Stimulated activated CD8-positive, alpha-beta memory T cell treated with anti-CD3 and anti-CD28 coated beads, Interleukin-4, amount 100 ng/mL, for 1 hour (primary cell): Measurements from ENCODE around the gene HIPK1.
A peak's percentile ranks its signal among the peaks of the same experiment; 100 is the strongest.

Source experiments
- DNase-seq, 2 donors: peaks; one replicate each; pipeline ENCODE4 v3.0.0-alpha.2; 2020; ENCODE audit warnings: low read depth in 2 of 2, low spot score in 1 of 2

HIPK1 gene

GRCh38 chr1:113913312-113913668 is 15.8 kb upstream of the HIPK1 start:
- no peak for DNase-seq

GRCh38 chr1:113913887-113914664 is 15.0 kb upstream of the HIPK1 start:
- no peak for DNase-seq

GRCh38 chr1:113916974-113917373 is 12.2 kb upstream of the HIPK1 start:
- DNase-seq: no peak

- DNase-seq: no peak
These were observed 11.6 kb upstream of the HIPK1 start for GRCh38 chr1:113917400-113918082.

GRCh38 chr1:113918243-113918642 is 10.9 kb upstream of the HIPK1 start:
- DNase-seq: no peak

- DNase-seq: no peak
These were observed 6.2 kb upstream of the HIPK1 start for GRCh38 chr1:113922957-113923356.

GRCh38 chr1:113924473-113924872 is 4.7 kb upstream of the HIPK1 start:
- DNase-seq: no peak

GRCh38 chr1:113928187-113928930 is 765 bp upstream of the HIPK1 start:
- DNase-seq: no peak

GRCh38 chr1:113929750-113930498 is 800 bp downstream of the HIPK1 start:
- DNase-seq: peak; percentile 32 to 53

- DNase-seq: peak; percentile 39 to 60
These were observed 1.5 kb downstream of the HIPK1 start for GRCh38 chr1:113930499-113931161.

- no peak for DNase-seq
These were observed 2.3 kb downstream of the HIPK1 start for GRCh38 chr1:113931451-113931851.

- DNase-seq: no peak
These were observed 4.9 kb downstream of the HIPK1 start for GRCh38 chr1:113934006-113934405.

- DNase-seq: no peak
These were observed 5.5 kb downstream of the HIPK1 start for GRCh38 chr1:113934511-113935055.

- no peak for DNase-seq
These were observed 6.1 kb downstream of the HIPK1 start for GRCh38 chr1:113935176-113935575.

- no peak for DNase-seq
These were observed 6.8 kb downstream of the HIPK1 start for GRCh38 chr1:113935970-113936369.

GRCh38 chr1:113937146-113937545 is 8.0 kb downstream of the HIPK1 start:
- DNase-seq: no peak

GRCh38 chr1:113938192-113938591 is 9.1 kb downstream of the HIPK1 start:
- DNase-seq: no peak

- peak in 1 of 2 donors; percentile 13 for DNase-seq
These were observed 11.5 kb downstream of the HIPK1 start for GRCh38 chr1:113940365-113941244.

- no peak for DNase-seq
These were observed 12.1 kb downstream of the HIPK1 start for GRCh38 chr1:113941245-113941559.

- no peak for DNase-seq
These were observed 13.4 kb downstream of the HIPK1 start for GRCh38 chr1:113942527-113942926.
